ENCODE measurements around the gene HNRNPLL. TPM values are rescaled to one million over a fixed set of nuclear protein-coding genes. Genes with fewer than 3 reads are reported as not detected.

The HNRNPLL gene
- total and polyA plus RNA-seq, 2 of the 13 experiments (the other 11 are each of a cell fraction or from before 2014, with no cell fraction given) = 49.4 to 103 TPM

- ChIA-PET POLR2A (interaction anchor here (1.2 kb wide), 1 partner anchor 18 kb away, joined by 3 read pairs; no protein-coding TSS in a partner anchor), CTCF (ENCODE audit: low intra/inter-chr PET ratio, low total read pairs) (no interaction called here)
- in situ Hi-C loops (cut with HindIII; ENCODE audit: extremely low pct_ligation_motif_present, low pct_unique_long_range_greater_than_20kb) = no loop called here
- no peak overlapping the region for H3K4me3 ChIP-seq (replicated peaks in 1 of 3; ENCODE audit: insufficient read depth in 1 of 3, low read depth in 2 of 3, low read length in 3 of 3)
- no peak overlapping the region for H2AFZ ChIP-seq (ENCODE audit: low read length)
- H4K20me1 ChIP-seq (ENCODE audit: insufficient read depth, low read length) = peaks cover 33% of the 10 kb centered on the region
- peaks cover 14 to 69% of the 10 kb centered on the region in 2 experiments for H3K36me3 ChIP-seq (replicated peaks in 1 of 2; ENCODE audit: control insufficient read depth in 1 of 2, insufficient read depth in 2 of 2, low read length in 2 of 2)
- no TSS peak for BruUV-seq (replicated peaks)
- DNase-seq (ENCODE audit: low spot score) = no peak
- peaks cover 39% of the 10 kb centered on the region for H3K4me1 ChIP-seq (ENCODE audit: insufficient read depth, low read length)
- no peak overlapping the region for H3K4me2 ChIP-seq (ENCODE audit: low read depth, low read length)
- intact Hi-C loops (cut with micrococcal nuclease; ENCODE audit: unreplicated experiment) = no loop called here
- H3K9ac ChIP-seq (ENCODE audit: insufficient read depth, low read depth, low read length) = no peak overlapping the region
- ATAC-seq = no peak
- no peak for FAIRE-seq
- peaks cover 70% of the 10 kb centered on the region for H3K79me2 ChIP-seq (ENCODE audit: insufficient read depth, low read length)
- H3K27ac ChIP-seq (ENCODE audit: extremely low read length, insufficient read depth, low read length) = no peak overlapping the region
- no peak for TF ChIP-seq CSRNP2 (CRISPR knock-in tag; conservative IDR thresholded peaks at IDR 0.05; ENCODE audit: low read depth)
- TF ChIP-seq RBM22 (optimal IDR thresholded peaks at IDR 0.05; ENCODE audit: low read length) = peak; percentile 94
- no peaks in the 10 kb centered on the region for H3K9me3 ChIP-seq (ENCODE audit: low read length)
- WGBS (ENCODE audit: low lambda C conversion rate) = 96% methylated on average over 5 of the region's 5 CpGs
- no peaks in the 10 kb centered on the region for H3K27me3 ChIP-seq (ENCODE audit: control insufficient read depth in 1 of 2, insufficient read depth in 2 of 2, low read length in 2 of 2)
Observed at GRCh38 chr2:38583994-38584393, 18.7 kb downstream of the HNRNPLL start.

GRCh38 chr2:38583524-38583923 is 19.2 kb downstream of the HNRNPLL start:
- Histone ChIP-seq H3K27me3 (ENCODE audit: control insufficient read depth in 1 of 2, insufficient read depth in 2 of 2, low read length in 2 of 2) (no peaks in the 10 kb centered on the region), H3K36me3 (replicated peaks in 1 of 2; ENCODE audit: control insufficient read depth in 1 of 2, insufficient read depth in 2 of 2, low read length in 2 of 2) (peaks cover 14 to 74% of the 10 kb centered on the region in 2 experiments), H2AFZ (ENCODE audit: low read length) (no peak overlapping the region), H3K9ac (ENCODE audit: insufficient read depth, low read depth, low read length) (no peak overlapping the region), H3K79me2 (ENCODE audit: insufficient read depth, low read length) (peaks cover 70% of the 10 kb centered on the region), H3K27ac (ENCODE audit: extremely low read length, insufficient read depth, low read length) (no peak overlapping the region), H3K4me2 (ENCODE audit: low read depth, low read length) (no peak overlapping the region), H3K9me3 (ENCODE audit: low read length) (no peaks in the 10 kb centered on the region), H4K20me1 (ENCODE audit: insufficient read depth, low read length) (peaks cover 31% of the 10 kb centered on the region), H3K4me1 (ENCODE audit: insufficient read depth, low read length) (peaks cover 34% of the 10 kb centered on the region), H3K4me3 (replicated peaks in 1 of 3; ENCODE audit: insufficient read depth in 1 of 3, low read depth in 2 of 3, low read length in 3 of 3) (no peak overlapping the region)
- ATAC-seq (no peak), FAIRE-seq (no peak), DNase-seq (ENCODE audit: low spot score) (no peak)
- BruUV-seq (replicated peaks) = no TSS peak
- CTCF ChIA-PET (ENCODE audit: low intra/inter-chr PET ratio, low total read pairs) = no interaction called here
- POLR2A ChIA-PET = interaction anchor here (1.2 kb wide), 1 partner anchor 18 kb away, joined by 3 read pairs; no protein-coding TSS in a partner anchor
- in situ Hi-C loops (cut with HindIII; ENCODE audit: extremely low pct_ligation_motif_present, low pct_unique_long_range_greater_than_20kb) (no loop called here), intact Hi-C loops (cut with micrococcal nuclease; ENCODE audit: unreplicated experiment) (no loop called here)
- 95% methylated on average over 3 of the region's 3 CpGs for whole genome bisulfite sequencing (ENCODE audit: low lambda C conversion rate)
- TF ChIP-seq BRD4 (CRISPR knock-in tag; IDR thresholded peaks at IDR 0.05) (no peak), NFIC (IDR thresholded peaks at IDR 0.05; ENCODE audit: low read length) (no peak), FOXC1 (CRISPR knock-in tag; IDR thresholded peaks at IDR 0.05; ENCODE audit: borderline replicate concordance) (no peak), RBAK (CRISPR knock-in tag; IDR thresholded peaks at IDR 0.05) (no peak), IKZF5 (CRISPR knock-in tag; IDR thresholded peaks at IDR 0.05) (no peak), SUZ12 (IDR thresholded peaks at IDR 0.05; ENCODE audit: low read depth, low read length) (no peak), HDAC6 (IDR thresholded peaks at IDR 0.05; ENCODE audit: low read depth, low read length) (no peak), FOXK2 (IDR thresholded peaks at IDR 0.05) (no peak), ZSCAN9 (CRISPR knock-in tag; IDR thresholded peaks at IDR 0.05; ENCODE audit: borderline replicate concordance) (no peak), JARID2 (CRISPR knock-in tag; IDR thresholded peaks at IDR 0.05; ENCODE audit: insufficient replicate concordance) (no peak), ZBTB43 (CRISPR knock-in tag; conservative IDR thresholded peaks at IDR 0.05) (no peak), MZF1 (CRISPR knock-in tag; IDR thresholded peaks at IDR 0.05; ENCODE audit: borderline replicate concordance) (no peak), KDM5B (CRISPR knock-in tag; IDR thresholded peaks at IDR 0.05; ENCODE audit: borderline replicate concordance) (no peak), ZNF891 (CRISPR knock-in tag; IDR thresholded peaks at IDR 0.05) (no peak), GLI4 (CRISPR knock-in tag; IDR thresholded peaks at IDR 0.05; ENCODE audit: borderline replicate concordance) (no peak)
